ENCODE results near the gene FLOT2.
A peak's percentile ranks its signal among the peaks of the same experiment; 100 is the strongest.
"Not testable (repeated sequence)": the region's sequence is repeated elsewhere in the genome, so short reads cannot be mapped to it uniquely, and the experiment has no call there.

Gene FLOT2

GRCh38 chr17:28893248-28894183 is 4.0 kb downstream of the FLOT2 start:
- not testable (repeated sequence) for DNase-seq

- DNase-seq: no peak
These were observed 5.5 kb downstream of the FLOT2 start for GRCh38 chr17:28892024-28892423.

- no peak for DNase-seq
These were observed 6.3 kb downstream of the FLOT2 start for GRCh38 chr17:28891201-28891600.

- DNase-seq: no peak
These were observed 7.5 kb downstream of the FLOT2 start for GRCh38 chr17:28889996-28890395.

- DNase-seq: no peak
These were observed 8.7 kb downstream of the FLOT2 start for GRCh38 chr17:28888832-28889231.

- DNase-seq: no peak
These were observed 9.6 kb downstream of the FLOT2 start for GRCh38 chr17:28887871-28888471.

GRCh38 chr17:28885951-28886350 is 11.6 kb downstream of the FLOT2 start:
- DNase-seq: no peak

- DNase-seq: no peak
These were observed 12.2 kb downstream of the FLOT2 start for GRCh38 chr17:28885363-28885762.

- no peak for DNase-seq
These were observed 13.4 kb downstream of the FLOT2 start for GRCh38 chr17:28883967-28884702.

- DNase-seq: no peak
These were observed 15.2 kb downstream of the FLOT2 start for GRCh38 chr17:28882154-28882895.

GRCh38 chr17:28881533-28882056 is 15.9 kb downstream of the FLOT2 start:
- DNase-seq: no peak

GRCh38 chr17:28880572-28880945 is 17.0 kb downstream of the FLOT2 start:
- DNase-seq: no peak

- no peak for DNase-seq
These were observed 17.5 kb downstream of the FLOT2 start for GRCh38 chr17:28879886-28880571.

GRCh38 chr17:28878981-28879380 is 18.6 kb downstream of the FLOT2 start:
- peak; percentile 27 for DNase-seq

- no peak for DNase-seq
These were observed 19.2 kb downstream of the FLOT2 start for GRCh38 chr17:28878158-28878910.

GRCh38 chr17:28877150-28877711 is 20.3 kb downstream of the FLOT2 start:
- not testable (repeated sequence) for DNase-seq

GRCh38 chr17:28875848-28876550 is 21.5 kb downstream of the FLOT2 start:
- DNase-seq: no peak

GRCh38 chr17:28874750-28875149 is 22.8 kb downstream of the FLOT2 start:
- no peak for DNase-seq

- no peak for DNase-seq
These were observed 23.7 kb downstream of the FLOT2 start for GRCh38 chr17:28873839-28874238.

- DNase-seq: no peak
These were observed 26.4 kb downstream of the FLOT2 start for GRCh38 chr17:28871056-28871579.

Data from NCI-H524 treated with DMSO at 0.1 percent for 48 hours (cell line).